Measurements from ENCODE around the gene PRKG1. TPM values are rescaled to one million over a fixed set of nuclear protein-coding genes. Genes with fewer than 3 reads are reported as not detected.

Gene PRKG1
- total RNA-seq, 1 donor, result 19.5 TPM

DNA sequence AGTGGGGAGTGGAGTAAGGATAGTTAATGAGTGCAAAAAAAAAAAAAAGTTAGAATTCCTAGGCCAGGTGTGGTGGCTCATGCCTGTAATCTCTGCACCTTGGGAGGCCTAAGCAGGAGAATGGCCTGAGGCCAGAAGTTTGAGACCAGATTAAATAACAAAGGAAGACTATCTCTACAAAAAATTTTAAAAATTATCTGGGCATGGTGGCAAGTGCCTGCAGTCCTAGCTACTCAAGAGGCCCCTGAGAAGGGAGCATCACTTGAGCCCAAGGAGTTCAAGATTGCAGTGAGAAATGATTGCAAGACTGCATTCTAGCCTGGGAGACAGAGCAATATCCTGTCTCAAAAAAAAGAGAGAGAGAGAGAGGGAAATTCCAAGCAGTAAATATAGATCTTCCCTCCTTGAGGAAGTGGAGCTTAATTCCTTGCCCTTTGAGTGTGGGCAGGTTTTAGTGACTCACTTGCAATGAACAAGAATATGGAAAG lies 644.6 kb downstream of the PRKG1 start:
- Histone ChIP-seq H3K36me3 (ENCODE audit: insufficient read depth, low read length) (no peaks in the 10 kb centered on the region), H4K20me1 (ENCODE audit: insufficient read depth, low read length) (no peaks in the 10 kb centered on the region), H3K79me2 (ENCODE audit: insufficient read depth, low read length) (no peaks in the 10 kb centered on the region), H3K4me2 (ENCODE audit: insufficient read depth, low read length) (no peak overlapping the region), H3K4me3 (ENCODE audit: insufficient read depth, low read length) (no peak overlapping the region), H3K27me3 (ENCODE audit: insufficient read depth, low read length) (no peaks in the 10 kb centered on the region), H2AFZ (ENCODE audit: low read length) (no peak overlapping the region), H3K9me3 (ENCODE audit: low read depth, low read length) (no peaks in the 10 kb centered on the region), H3K4me1 (ENCODE audit: insufficient read depth, low read length) (no peaks in the 10 kb centered on the region), H3K27ac (ENCODE audit: low read depth, low read length) (no peak overlapping the region)
- no peak for TF ChIP-seq CTCF (IDR thresholded peaks at IDR 0.05; ENCODE audit: extremely low read depth, low read depth, low read length)
- no peak for DNase-seq (ENCODE audit: insufficient read length, low spot score, missing footprints)

- Histone ChIP-seq H3K4me1 (ENCODE audit: insufficient read depth, low read length) (no peaks in the 10 kb centered on the region), H3K9me3 (ENCODE audit: low read depth, low read length) (no peaks in the 10 kb centered on the region), H3K27me3 (ENCODE audit: insufficient read depth, low read length) (no peaks in the 10 kb centered on the region), H3K27ac (ENCODE audit: low read depth, low read length) (no peak overlapping the region), H2AFZ (ENCODE audit: low read length) (no peak overlapping the region), H3K4me2 (ENCODE audit: insufficient read depth, low read length) (no peak overlapping the region), H3K79me2 (ENCODE audit: insufficient read depth, low read length) (no peaks in the 10 kb centered on the region), H3K4me3 (ENCODE audit: insufficient read depth, low read length) (no peak overlapping the region), H3K36me3 (ENCODE audit: insufficient read depth, low read length) (no peaks in the 10 kb centered on the region), H4K20me1 (ENCODE audit: insufficient read depth, low read length) (no peaks in the 10 kb centered on the region)
- TF ChIP-seq CTCF (IDR thresholded peaks at IDR 0.05; ENCODE audit: extremely low read depth, low read depth, low read length), result no peak
- no peak for DNase-seq (ENCODE audit: insufficient read length, low spot score, missing footprints)
Measured at GRCh38 chr10:51724038-51724437, 649.8 kb downstream of the PRKG1 start.

DNA sequence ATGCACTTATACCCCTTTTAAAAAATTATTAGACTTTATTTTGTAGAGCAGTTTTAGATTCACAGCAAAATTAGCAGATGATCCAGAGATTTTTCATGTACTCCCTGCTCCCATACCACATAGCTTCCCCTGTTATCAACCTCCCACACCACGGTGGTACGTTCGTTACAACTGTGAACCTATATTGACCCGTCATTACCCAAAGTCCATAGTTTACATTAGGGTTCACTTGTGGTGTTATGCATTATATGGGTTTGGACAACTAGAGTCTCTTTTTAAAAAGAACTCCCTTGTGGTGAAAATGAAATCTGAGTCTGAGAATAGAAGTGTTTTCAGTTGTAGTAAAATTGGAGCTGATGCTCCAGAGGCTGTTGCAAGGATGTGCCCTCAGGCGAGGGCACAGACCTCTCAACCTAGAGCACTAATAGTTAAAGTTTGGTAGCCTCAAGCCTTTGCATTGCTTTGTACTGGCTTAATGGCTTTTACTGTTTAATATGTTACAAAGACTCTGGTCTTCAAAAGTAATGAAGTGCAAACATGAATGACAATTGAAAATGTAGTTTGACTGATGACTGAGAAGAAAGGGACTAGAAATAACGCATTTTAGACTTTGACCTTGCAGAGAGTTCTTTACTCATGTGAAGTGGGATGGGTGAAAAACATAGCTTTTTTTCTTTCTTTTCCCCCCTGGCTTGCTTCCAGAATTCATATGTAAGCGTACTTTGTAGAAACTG lies 655.7 kb downstream of the PRKG1 start:
- Histone ChIP-seq H2AFZ (ENCODE audit: low read length) (no peak overlapping the region), H3K4me3 (ENCODE audit: insufficient read depth, low read length) (no peak overlapping the region), H3K36me3 (ENCODE audit: insufficient read depth, low read length) (no peaks in the 10 kb centered on the region), H3K27ac (ENCODE audit: low read depth, low read length) (no peak overlapping the region), H3K4me1 (ENCODE audit: insufficient read depth, low read length) (no peaks in the 10 kb centered on the region), H4K20me1 (ENCODE audit: insufficient read depth, low read length) (no peaks in the 10 kb centered on the region), H3K4me2 (ENCODE audit: insufficient read depth, low read length) (no peak overlapping the region), H3K9me3 (ENCODE audit: low read depth, low read length) (no peaks in the 10 kb centered on the region), H3K27me3 (ENCODE audit: insufficient read depth, low read length) (no peaks in the 10 kb centered on the region), H3K79me2 (ENCODE audit: insufficient read depth, low read length) (no peaks in the 10 kb centered on the region)
- no peak for TF ChIP-seq CTCF (IDR thresholded peaks at IDR 0.05; ENCODE audit: extremely low read depth, low read depth, low read length)
- DNase-seq (ENCODE audit: insufficient read length, low spot score, missing footprints), result peak; percentile 37

DNA sequence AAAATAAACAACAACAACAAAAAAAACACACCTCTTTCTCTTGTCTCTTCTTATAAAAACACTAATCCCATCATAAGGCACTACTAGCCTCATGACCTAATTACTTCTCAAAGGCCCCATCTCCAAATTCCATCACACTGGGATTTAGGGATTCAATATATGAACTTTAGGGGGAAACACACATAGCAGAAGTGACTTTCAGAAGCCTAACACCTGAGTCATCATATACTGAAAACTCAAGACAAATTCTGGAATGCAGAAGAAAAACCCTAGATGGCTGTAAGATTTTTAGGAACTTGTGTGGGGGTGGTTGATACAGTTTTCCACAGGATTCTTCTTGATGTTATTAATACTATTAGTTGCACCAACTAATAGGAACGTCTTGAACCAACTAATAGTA lies 658.8 kb downstream of the PRKG1 start:
- Histone ChIP-seq H3K9me3 (ENCODE audit: low read depth, low read length) (no peaks in the 10 kb centered on the region), H3K36me3 (ENCODE audit: insufficient read depth, low read length) (no peaks in the 10 kb centered on the region), H3K4me1 (ENCODE audit: insufficient read depth, low read length) (no peaks in the 10 kb centered on the region), H4K20me1 (ENCODE audit: insufficient read depth, low read length) (no peaks in the 10 kb centered on the region), H3K4me3 (ENCODE audit: insufficient read depth, low read length) (no peak overlapping the region), H3K79me2 (ENCODE audit: insufficient read depth, low read length) (no peaks in the 10 kb centered on the region), H2AFZ (ENCODE audit: low read length) (no peak overlapping the region), H3K27me3 (ENCODE audit: insufficient read depth, low read length) (no peaks in the 10 kb centered on the region), H3K27ac (ENCODE audit: low read depth, low read length) (no peak overlapping the region), H3K4me2 (ENCODE audit: insufficient read depth, low read length) (no peak overlapping the region)
- DNase-seq (ENCODE audit: insufficient read length, low spot score, missing footprints), result peak; percentile 5
- no peak for TF ChIP-seq CTCF (IDR thresholded peaks at IDR 0.05; ENCODE audit: extremely low read depth, low read depth, low read length)
